Bronchial epithelial cell (primary cell): ENCODE data around the gene RFC5. TPM values are rescaled to one million over a fixed set of nuclear protein-coding genes. Genes with fewer than 3 reads are reported as not detected.
"Not testable (repeated sequence)": the region's sequence is repeated elsewhere in the genome, so short reads cannot be mapped to it uniquely, and the experiment has no call there.

Source experiments
- DNase-seq: peaks from one replicate; pipeline ENCODE4 v3.0.0-alpha.2; 2010; ENCODE audit warnings: low read depth
- FAIRE-seq: peaks from 2 replicates; lab custom pipeline; 2011; peaks lifted over from hg19 to GRCh38; lab: Jason Lieb, UNC
- H3K27me3 ChIP-seq: 2 replicates; pipeline ENCODE4 v1.5.1; 2011; ENCODE audit warnings: low read length; ENCODE audit not compliant: control insufficient read depth, insufficient read depth
- H3K36me3 ChIP-seq: 2 replicates; pipeline ENCODE4 v1.5.1; 2011; ENCODE audit warnings: low read length; ENCODE audit not compliant: control insufficient read depth, insufficient read depth
- H3K4me3 ChIP-seq: 2 replicates; pipeline ENCODE4 v1.5.1; 2011; ENCODE audit warnings: mild to moderate bottlenecking, low read depth, low read length, control low read depth
- total RNA-seq: library from RNA; depleted of rRNA; stranded (reverse); fragments of >200 nt; gene quantifications from 2 replicates; pipeline ENCODE4 v1.2.1, GENCODE V29; 2014
- TF ChIP-seq, protein P1 (sequence below): IDR thresholded peaks from 2 replicates; pipeline ENCODE4 v1.5.1; 2011; ENCODE audit warnings: mild to moderate bottlenecking, moderate library complexity, low read length, control low read depth, inconsistent platforms; ENCODE audit not compliant: insufficient read depth, severe bottlenecking

Gene RFC5
- total RNA-seq, 1 donor from 2014 or later: 6.1 TPM

DNA sequence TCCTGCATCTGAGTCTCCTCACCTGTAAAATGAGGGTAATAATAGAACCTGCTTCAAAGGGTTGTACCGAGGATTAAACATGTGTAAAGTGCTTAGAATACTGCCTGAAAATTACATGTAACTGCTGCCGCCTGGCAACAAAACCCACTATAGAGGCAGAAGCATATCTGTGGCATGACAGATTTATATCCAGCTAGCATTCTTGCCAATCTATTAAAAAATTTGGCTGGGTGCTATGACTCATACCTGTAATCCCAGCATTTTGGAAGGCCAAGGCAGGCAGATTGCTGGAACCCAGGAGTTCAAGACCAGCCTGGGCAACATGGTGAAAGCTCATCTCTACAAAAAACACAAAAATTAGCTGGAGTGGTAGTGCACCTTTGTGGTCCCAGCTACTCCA, 31.3 kb upstream of the RFC5 start:
- TF ChIP-seq, protein P1, sequence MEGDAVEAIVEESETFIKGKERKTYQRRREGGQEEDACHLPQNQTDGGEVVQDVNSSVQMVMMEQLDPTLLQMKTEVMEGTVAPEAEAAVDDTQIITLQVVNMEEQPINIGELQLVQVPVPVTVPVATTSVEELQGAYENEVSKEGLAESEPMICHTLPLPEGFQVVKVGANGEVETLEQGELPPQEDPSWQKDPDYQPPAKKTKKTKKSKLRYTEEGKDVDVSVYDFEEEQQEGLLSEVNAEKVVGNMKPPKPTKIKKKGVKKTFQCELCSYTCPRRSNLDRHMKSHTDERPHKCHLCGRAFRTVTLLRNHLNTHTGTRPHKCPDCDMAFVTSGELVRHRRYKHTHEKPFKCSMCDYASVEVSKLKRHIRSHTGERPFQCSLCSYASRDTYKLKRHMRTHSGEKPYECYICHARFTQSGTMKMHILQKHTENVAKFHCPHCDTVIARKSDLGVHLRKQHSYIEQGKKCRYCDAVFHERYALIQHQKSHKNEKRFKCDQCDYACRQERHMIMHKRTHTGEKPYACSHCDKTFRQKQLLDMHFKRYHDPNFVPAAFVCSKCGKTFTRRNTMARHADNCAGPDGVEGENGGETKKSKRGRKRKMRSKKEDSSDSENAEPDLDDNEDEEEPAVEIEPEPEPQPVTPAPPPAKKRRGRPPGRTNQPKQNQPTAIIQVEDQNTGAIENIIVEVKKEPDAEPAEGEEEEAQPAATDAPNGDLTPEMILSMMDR: no peak
- H3K27me3 ChIP-seq: no peaks in the 10 kb centered on the region
- no peak for FAIRE-seq
- H3K4me3 ChIP-seq: no peak overlapping the region
- no peaks in the 10 kb centered on the region for H3K36me3 ChIP-seq
- DNase-seq: no peak

DNA sequence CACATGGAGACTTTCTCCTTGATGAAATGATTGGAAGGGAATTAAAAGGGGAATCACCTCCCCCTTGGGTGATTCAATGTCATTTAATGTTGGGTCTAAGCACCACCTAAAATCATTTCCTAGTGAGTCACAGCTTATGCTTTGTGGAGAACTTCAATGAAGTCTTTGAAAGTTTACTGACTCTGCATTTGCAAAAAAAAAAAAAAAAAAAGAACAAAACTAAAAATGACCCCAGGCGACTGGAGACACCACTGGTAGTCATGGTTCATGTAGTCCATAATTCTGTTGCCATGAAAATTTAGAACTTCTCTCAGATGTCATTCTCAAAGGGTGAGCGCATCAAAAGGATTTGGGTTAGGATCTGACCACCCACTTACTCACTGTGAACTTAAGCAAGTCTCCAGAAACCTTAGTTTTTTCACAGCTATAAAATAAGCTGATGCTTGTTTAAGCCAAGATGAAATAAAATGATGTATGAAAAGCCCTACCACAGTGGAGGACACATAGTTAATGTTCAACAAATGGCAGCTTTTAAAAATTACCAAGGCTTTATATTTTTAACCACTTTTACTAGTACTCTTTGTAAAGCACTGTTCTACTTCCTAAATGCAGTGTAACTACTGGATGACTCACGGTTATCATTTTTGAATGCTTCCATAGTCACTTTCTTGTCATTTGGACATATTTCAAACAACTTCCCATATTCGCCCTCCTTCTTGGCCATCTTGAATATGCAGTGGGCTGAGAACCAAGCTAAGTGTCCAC, 29.6 kb upstream of the RFC5 start:
- FAIRE-seq (no peak), DNase-seq (peak; percentile 88)
- TF ChIP-seq, protein P1: no peak
- H3K36me3 ChIP-seq: no peaks in the 10 kb centered on the region
- no peaks in the 10 kb centered on the region for H3K27me3 ChIP-seq
- no peak overlapping the region for H3K4me3 ChIP-seq

DNA sequence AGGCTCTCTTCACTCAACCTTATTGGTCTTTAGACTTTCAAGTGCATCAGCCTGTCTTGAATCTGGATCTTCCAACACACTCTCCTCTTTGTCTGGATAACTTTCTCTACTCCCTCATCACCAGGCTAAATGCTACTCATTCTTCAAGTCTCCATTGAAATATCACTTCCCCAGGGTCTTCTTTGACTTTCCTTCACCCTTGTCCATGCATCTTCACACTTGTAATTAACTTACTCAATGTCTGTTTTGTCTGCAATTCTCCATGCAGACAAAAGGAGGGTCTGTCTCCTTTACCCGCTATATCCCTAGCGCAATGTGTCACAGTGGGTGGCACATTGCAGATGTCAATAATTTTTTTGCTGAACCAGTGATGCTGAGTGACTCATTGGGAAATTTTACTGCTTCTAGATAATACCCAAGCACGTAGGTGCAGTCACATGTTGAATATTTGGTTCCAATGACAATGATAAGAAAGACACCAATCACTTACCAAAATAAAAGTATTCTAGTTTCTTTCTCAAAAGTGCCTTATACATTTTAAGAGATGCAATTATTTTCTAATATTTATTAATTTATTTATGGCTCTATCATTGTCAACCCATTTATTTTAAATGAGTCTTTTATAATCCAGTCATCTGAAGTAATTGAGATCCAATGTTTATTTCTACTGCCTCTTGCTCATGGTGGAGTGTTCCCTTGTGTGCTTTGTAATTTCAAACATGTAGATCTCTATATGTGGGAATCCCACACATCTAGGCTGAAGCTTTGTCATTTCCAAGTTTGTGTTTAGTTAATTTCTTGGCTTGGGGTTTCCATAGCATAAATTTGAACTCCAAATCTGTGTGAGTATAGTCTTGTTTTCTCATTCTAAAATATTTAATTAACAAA, 21.7 kb upstream of the RFC5 start:
- Histone ChIP-seq H3K27me3 (no peaks in the 10 kb centered on the region), H3K4me3 (no peak overlapping the region), H3K36me3 (no peaks in the 10 kb centered on the region)
- DNase-seq (no peak), FAIRE-seq (no peak)
- TF ChIP-seq, protein P1: no peak

DNA sequence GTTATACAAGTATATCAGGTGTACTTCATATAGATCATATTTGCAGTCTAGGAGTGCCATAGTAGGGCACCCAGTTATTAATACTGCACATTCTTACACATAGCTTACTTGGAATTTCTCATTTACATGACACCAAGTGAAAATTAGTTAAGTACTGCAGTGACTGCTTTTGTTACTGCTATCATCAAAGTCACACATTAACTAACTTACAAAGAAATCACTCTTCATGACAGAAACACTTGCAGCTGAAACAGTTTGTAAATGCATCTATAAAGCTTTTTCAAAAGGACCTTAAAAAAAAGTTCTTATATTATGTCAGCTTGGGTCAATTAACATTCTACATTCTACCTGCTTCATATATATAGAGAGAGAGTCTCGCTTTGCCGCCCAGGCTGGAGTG, 17.8 kb upstream of the RFC5 start:
- Histone ChIP-seq H3K27me3 (no peaks in the 10 kb centered on the region), H3K4me3 (no peak overlapping the region), H3K36me3 (no peaks in the 10 kb centered on the region)
- DNase-seq (no peak), FAIRE-seq (no peak)
- TF ChIP-seq, protein P1: no peak

DNA sequence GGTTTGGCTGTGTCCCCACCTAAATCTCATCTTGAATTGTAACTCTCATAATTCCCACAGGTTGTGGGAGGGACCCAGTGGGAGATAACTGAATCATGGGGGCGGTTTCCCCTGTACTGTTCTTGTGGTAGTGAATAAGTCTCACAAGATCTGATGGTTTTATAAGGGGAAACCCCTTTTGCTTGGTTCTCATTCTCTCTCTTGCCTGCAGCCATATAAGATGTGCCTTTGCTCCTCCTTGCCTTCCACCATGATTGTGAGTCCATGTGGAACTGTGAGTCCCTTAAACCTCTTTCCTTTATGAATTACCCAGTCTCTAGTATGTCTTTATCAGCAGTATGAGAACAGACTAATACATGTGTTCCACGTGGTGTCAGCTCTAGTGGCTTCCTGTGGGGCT, 16.7 kb upstream of the RFC5 start:
- not testable (repeated sequence) for H3K4me3 ChIP-seq, FAIRE-seq, DNase-seq, H3K27me3 ChIP-seq, H3K36me3 ChIP-seq

DNA sequence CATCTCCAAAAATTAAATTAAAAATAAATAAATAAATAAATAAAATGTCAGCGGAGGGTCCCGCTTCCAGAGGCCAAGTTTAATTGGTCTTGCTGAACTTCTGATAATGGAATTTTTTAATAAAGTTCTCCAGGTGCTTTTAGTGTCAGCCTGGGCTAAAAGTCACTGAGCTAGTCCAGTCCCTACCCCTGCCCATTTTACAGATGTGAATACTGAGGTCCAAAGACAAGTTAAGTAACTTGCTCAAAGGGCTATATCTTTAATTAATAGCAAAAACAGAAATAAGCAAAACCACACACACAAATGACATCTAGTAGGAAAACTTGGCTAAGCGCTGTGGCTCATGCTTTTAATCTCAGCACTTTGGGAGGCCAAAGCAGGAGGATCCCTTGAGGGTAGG, 5.6 kb upstream of the RFC5 start:
- Histone ChIP-seq H3K27me3 (no peaks in the 10 kb centered on the region), H3K4me3 (no peak overlapping the region), H3K36me3 (no peaks in the 10 kb centered on the region)
- TF ChIP-seq, protein P1: no peak
- FAIRE-seq: no peak
- DNase-seq: no peak
